Testis (tissue), 3 donors: Measurements from ENCODE around the gene C1QTNF12. TPM values are rescaled to one million over a fixed set of nuclear protein-coding genes. Genes with fewer than 3 reads are reported as not detected.

Source experiments
- DNase-seq: peaks from one replicate; pipeline ENCODE4 v3.0.0-alpha.2; 2019
- H3K27ac ChIP-seq, 2 donors: fragments of 200-600 bp; sonication (generic); one replicate each; pipeline ENCODE4 v1.5.1; 2019
- H3K27me3 ChIP-seq: fragments of 200-600 bp; sonication (generic); one replicate; pipeline ENCODE4 v1.5.1; 2019
- H3K36me3 ChIP-seq: fragments of 200-600 bp; sonication (generic); one replicate; pipeline ENCODE4 v1.5.1; 2017; ENCODE audit warnings: low read depth; ENCODE audit errors: missing control alignments
- H3K4me1 ChIP-seq: fragments of 200-600 bp; sonication (generic); one replicate; pipeline ENCODE4 v1.5.1; 2019
- H3K4me3 ChIP-seq, 2 donors: fragments of 200-600 bp; sonication (generic); one replicate each; pipeline ENCODE4 v1.5.1; 2017 to 2019
- H3K9me3 ChIP-seq: fragments of 200-600 bp; sonication (generic); one replicate; pipeline ENCODE4 v1.5.1; 2017
- POLR2A ChIP-seq: fragments of 450-650 bp; IDR thresholded peaks from one replicate; pipeline ENCODE4 v1.6.1; 2017; ENCODE audit warnings: antibody characterized with exemption, mild to moderate bottlenecking, moderate library complexity
- WGBS, 2 donors: methylation state at CpG; one replicate each; pipeline ENCODE4 v1.1.5; 2018; 5-methylcytosine and 5-hydroxymethylcytosine counted together
- intact Hi-C: fragments of 100-400 bp; cut with DNase I; formaldehyde crosslinking; loops from one replicate; pipeline ENCODE4 v1.15.1; 2023; ENCODE audit warnings: low total_unique reads
- polyA plus RNA-seq: library from polyadenylated mRNA; stranded (reverse); fragments of 350-450 nt; fragmentation: Illumina TruSeq; extraction: RNeasy Lipid Tissue Mini Kit (QIAGEN cat#74804); gene quantifications from one replicate; pipeline ENCODE4 v1.2.3, GENCODE V29; 2014; ENCODE audit warnings: low read depth, low replicate concordance; ENCODE audit not compliant: insufficient read depth
- total RNA-seq, 2 donors: library from RNA; depleted of rRNA; stranded (reverse); fragments of >200 nt; gene quantifications; one replicate each; pipeline ENCODE4 v1.2.3, GENCODE V29; 2016
- TF ChIP-seq, protein P1 (sequence below), 3 experiments: fragments of 450-650 bp in 2 of 3; fragments of 200-600 bp in 1 of 3; sonication (generic) in 1 of 3; IDR thresholded peaks; one replicate each; pipeline ENCODE4 v1.5.1; 2016 to 2019; ENCODE audit warnings: antibody characterized with exemption in 3 of 3, mild to moderate bottlenecking in 2 of 3, moderate library complexity in 1 of 3

The C1QTNF12 gene
- total and polyA plus RNA-seq, 3 donors from 2014 or later = 2.7 to 7.7 (median 4.7) TPM

DNA sequence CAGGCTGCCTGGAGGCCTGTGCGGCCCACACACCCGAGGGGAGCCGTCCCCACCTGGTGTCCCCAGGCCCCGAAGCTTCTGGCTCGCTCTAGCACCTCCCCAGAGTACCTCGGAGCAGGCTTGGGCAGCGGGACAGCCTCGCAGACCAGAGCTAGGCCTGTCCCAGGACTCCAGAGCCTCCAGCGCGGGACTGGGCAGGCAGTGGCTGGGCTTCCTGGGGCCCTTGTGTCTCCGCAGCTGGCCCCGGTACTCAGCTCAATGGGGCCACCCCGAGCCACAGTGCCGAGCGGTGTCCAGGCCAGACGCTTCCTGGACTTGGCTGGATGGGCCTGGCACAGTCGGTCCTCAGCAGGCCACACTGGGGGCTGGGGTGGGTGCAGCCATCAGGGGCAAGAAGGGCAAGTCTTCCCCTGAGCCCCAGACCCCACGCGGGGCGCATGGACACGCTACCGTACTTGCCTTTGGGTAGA lies 38.6 kb upstream of the C1QTNF12 start:
- TF ChIP-seq, protein P1, sequence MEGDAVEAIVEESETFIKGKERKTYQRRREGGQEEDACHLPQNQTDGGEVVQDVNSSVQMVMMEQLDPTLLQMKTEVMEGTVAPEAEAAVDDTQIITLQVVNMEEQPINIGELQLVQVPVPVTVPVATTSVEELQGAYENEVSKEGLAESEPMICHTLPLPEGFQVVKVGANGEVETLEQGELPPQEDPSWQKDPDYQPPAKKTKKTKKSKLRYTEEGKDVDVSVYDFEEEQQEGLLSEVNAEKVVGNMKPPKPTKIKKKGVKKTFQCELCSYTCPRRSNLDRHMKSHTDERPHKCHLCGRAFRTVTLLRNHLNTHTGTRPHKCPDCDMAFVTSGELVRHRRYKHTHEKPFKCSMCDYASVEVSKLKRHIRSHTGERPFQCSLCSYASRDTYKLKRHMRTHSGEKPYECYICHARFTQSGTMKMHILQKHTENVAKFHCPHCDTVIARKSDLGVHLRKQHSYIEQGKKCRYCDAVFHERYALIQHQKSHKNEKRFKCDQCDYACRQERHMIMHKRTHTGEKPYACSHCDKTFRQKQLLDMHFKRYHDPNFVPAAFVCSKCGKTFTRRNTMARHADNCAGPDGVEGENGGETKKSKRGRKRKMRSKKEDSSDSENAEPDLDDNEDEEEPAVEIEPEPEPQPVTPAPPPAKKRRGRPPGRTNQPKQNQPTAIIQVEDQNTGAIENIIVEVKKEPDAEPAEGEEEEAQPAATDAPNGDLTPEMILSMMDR (IDR thresholded peaks at IDR 0.05) = no peak
- TF ChIP-seq POLR2A = no peak
- H3K36me3 ChIP-seq = no peaks in the 10 kb centered on the region
- H3K27me3 ChIP-seq = no peaks in the 10 kb centered on the region
- no peak for DNase-seq
- intact Hi-C loops = no loop called here
- H3K4me3 ChIP-seq = no peak overlapping the region
- H3K27ac ChIP-seq = no peak overlapping the region
- 93 to 94% methylated on average over 10 to 22 of the region's 22 CpGs for WGBS, 2 donors
- H3K4me1 ChIP-seq = peaks cover 11% of the 10 kb centered on the region
- H3K9me3 ChIP-seq = no peaks in the 10 kb centered on the region

DNA sequence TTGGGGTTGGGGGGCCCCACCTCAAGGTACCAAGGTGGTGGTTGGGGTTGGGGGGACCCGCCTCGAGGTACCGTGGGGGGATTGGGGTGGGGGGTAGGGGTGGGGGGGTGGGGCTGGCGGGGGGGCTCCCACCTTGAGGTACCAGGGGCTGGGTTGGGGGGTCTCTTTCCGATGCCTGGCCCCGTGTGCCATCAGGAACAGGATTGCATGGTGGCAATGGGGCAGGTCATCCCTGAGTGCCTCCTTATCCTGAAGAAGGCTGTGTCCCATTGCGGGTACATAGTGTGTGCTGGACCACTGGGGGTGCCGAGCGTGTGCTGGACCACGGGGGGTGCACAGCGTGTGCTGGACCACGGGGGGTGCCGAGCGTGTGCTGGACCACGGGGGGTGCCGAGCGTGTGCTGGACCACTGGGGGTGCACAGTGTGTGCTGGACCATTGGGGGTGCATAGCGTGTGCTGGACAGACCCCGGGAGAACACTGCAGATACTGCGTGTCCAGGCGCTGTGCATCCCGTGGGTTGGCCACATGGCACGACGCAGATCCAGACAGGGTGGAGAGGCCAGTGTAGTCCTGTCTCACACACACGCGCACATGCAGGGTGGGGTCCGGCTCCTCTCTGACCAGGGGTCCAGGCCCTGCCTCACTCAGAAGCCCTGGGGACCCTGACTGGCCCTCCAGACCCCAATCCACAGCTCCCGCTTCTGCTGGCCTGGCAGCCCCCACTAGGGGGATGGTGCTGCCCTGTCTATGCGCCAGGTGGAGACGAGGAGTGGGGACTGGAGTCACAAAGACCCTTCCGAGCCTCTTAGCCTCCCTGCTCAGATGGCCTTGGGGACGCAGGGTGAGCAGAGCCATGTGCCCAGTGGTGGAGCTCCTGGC lies 37.9 kb upstream of the C1QTNF12 start:
- Histone ChIP-seq H3K36me3 (no peaks in the 10 kb centered on the region), H3K4me1 (peaks cover 11% of the 10 kb centered on the region), H3K9me3 (no peaks in the 10 kb centered on the region), H3K27ac (no peak overlapping the region), H3K4me3 (no peak overlapping the region), H3K27me3 (no peaks in the 10 kb centered on the region)
- intact Hi-C loops = no loop called here
- 81 to 86% methylated on average over 12 to 28 of the region's 32 CpGs for WGBS, 2 donors
- DNase-seq = no peak
- TF ChIP-seq, protein P1 (IDR thresholded peaks at IDR 0.05) = no peak
- TF ChIP-seq POLR2A = no peak

DNA sequence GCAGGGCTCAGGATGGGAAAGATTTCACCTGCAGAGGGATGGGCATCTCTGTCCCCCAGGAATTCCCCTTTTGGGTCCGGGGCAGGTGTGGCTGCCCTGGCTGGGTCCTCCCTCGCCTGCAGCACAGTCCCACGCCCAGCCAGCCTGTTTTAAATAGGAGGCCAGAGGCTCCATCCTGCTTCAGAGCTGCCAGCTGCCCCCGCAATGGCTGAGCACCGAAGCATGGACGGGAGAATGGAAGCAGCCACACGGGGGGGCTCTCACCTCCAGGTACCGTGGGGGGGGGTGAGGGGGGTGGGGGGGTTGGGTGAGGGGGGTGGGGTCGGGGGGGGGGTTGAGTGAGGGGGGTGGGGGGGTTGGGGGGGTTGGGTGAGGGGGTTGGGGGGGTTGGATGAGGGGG lies 37.3 kb upstream of the C1QTNF12 start:
- Histone ChIP-seq H3K4me3 (no peak overlapping the region), H3K4me1 (peaks cover 11% of the 10 kb centered on the region), H3K9me3 (no peaks in the 10 kb centered on the region), H3K27ac (no peak overlapping the region), H3K27me3 (no peaks in the 10 kb centered on the region), H3K36me3 (no peaks in the 10 kb centered on the region)
- DNase-seq = no peak
- TF ChIP-seq, protein P1 (IDR thresholded peaks at IDR 0.05) = no peak
- no peak for TF ChIP-seq POLR2A
- WGBS, 2 donors = 37% methylated on average over 4 of the region's 9 CpGs; no CpG with 5 or more reads in 1 of the 2 donors
- intact Hi-C loops = no loop called here

DNA sequence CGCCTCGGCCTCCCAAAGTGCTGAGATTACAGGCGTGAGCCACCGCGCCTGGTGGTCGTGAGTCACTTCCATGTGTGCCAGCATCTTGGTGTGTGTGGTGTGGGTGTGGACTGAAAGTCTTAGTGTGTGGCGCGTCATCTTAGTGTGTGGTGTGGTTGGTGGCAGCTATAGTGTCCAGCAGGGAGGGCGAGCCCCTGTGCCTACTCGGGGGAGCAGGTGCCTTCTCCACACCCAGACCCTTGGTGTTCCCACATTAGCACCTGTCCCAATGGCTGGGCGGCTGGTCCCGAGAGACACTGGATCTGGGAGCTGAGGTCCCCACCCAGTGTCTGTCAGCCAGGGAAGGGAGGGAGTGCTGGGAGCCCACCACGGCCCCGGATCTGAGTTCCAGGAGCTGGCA lies 36.5 kb upstream of the C1QTNF12 start:
- TF ChIP-seq, protein P1 (IDR thresholded peaks at IDR 0.05) = no peak
- TF ChIP-seq POLR2A = no peak
- Histone ChIP-seq H3K4me1 (peaks cover 11% of the 10 kb centered on the region), H3K27ac (no peak overlapping the region), H3K4me3 (no peak overlapping the region), H3K27me3 (no peaks in the 10 kb centered on the region), H3K9me3 (no peaks in the 10 kb centered on the region), H3K36me3 (no peaks in the 10 kb centered on the region)
- intact Hi-C loops = no loop called here
- no peak for DNase-seq
- 88 to 91% methylated on average over 12 to 14 of the region's 14 CpGs for whole genome bisulfite sequencing, 2 donors
